ENCODE data around the gene FGF6.
A peak's percentile ranks its signal among the peaks of the same experiment; 100 is the strongest.

The FGF6 gene

DNA sequence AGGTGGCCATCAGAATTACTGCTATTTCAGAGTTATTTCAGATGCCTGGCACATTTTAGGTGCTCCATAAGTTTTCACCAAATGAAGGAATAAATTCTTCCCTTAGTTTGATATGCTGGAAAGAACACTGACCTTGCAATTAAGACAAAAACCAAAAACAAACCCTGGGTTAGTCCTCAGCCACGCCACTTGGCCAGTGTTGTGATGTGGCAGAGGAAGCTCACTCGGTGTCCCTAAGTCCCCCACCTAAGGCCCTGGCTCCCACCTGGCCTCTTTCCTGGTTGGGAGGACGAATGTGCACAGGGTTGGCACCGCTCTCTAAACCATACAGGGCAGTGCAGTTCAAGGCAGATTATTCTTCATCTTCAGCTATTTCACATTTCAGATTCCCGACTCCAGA lies 52.4 kb downstream of the FGF6 start:
- Histone ChIP-seq H3K27ac (replicated peaks; ENCODE audit: low read length) (no peak overlapping the region), H2BK12ac (ENCODE audit: low read length) (no peak overlapping the region), H3K9ac (ENCODE audit: low read depth, low read length, poor library complexity) (no peak overlapping the region), H2AK5ac (ENCODE audit: low read depth, low read length) (no peak overlapping the region), H3K79me1 (ENCODE audit: low read depth, low read length) (no peaks in the 10 kb centered on the region), H3K4me3 (ENCODE audit: low read length in 2 of 2) (no peak overlapping the region), H4K8ac (ENCODE audit: low read depth, low read length) (no peak overlapping the region), H4K91ac (ENCODE audit: low read depth, low read length, poor library complexity) (no peak overlapping the region), H3K23ac (ENCODE audit: low read depth, low read length, poor library complexity) (no peak overlapping the region), H2BK15ac (ENCODE audit: low read length) (no peak overlapping the region), H3K4ac (ENCODE audit: low read length) (no peak overlapping the region), H3K18ac (ENCODE audit: low read length) (no peak overlapping the region), H3K9me3 (replicated peaks in 1 of 2; ENCODE audit: control insufficient read depth in 2 of 2, insufficient read depth in 1 of 2, low read depth in 1 of 2, low read length in 2 of 2) (no peaks in the 10 kb centered on the region), H3K4me1 (ENCODE audit: control insufficient read depth in 2 of 2, insufficient read depth in 1 of 2, low read depth in 1 of 2, low read length in 2 of 2) (no peaks in the 10 kb centered on the region), H2AFZ (ENCODE audit: low read length) (no peak overlapping the region), H3K27me3 (ENCODE audit: control insufficient read depth in 3 of 3, insufficient read depth in 3 of 3, low read depth in 1 of 3, low read length in 3 of 3) (peaks cover 0 to 4% (median 0%) of the 10 kb centered on the region in 3 experiments), H3K14ac (ENCODE audit: low read length) (no peak overlapping the region), H2BK120ac (ENCODE audit: low read depth, low read length) (no peak overlapping the region), H2BK5ac (ENCODE audit: low read length) (no peak overlapping the region), H3K4me2 (ENCODE audit: insufficient read depth, low read length, poor library complexity, severe bottlenecking) (no peak overlapping the region), H3K36me3 (replicated peaks in 1 of 2; ENCODE audit: control insufficient read depth in 2 of 2, insufficient read depth in 2 of 2, low read length in 2 of 2) (no peaks in the 10 kb centered on the region)
- DNase-seq (ENCODE audit: low spot score), result no peak
- WGBS, 2 donors (ENCODE audit: extremely low coverage in 2 of 2, insufficient read length in 2 of 2, insufficient replicate concordance in 1 of 2), result no CpG with 5 or more reads among the region's 5 CpGs

DNA sequence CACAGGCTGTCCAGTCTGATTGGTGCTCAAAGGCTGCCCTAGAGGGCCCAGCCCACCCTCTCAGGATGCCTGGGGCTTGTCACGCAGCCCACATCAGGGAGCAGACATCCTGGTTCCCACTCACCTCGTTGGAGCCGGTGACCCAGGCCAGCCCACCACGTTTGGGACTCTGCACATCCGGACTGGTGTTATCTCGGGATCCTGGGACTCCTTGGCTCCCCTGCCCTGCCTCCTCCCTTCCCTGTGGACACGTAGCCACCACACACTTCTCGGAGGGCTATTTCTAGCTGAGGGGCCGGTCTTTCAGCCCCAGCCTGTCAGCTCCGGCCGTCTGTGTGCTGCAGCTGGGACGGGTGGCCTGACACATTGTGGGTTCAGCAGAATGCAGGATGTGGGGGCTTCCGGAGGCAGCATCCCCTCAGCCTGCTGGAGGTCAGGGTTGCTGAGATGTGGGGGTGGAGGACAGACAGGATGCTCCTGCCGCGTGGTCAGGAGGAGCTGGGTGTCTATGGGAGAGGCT lies 53.3 kb downstream of the FGF6 start:
- no peak overlapping the region for H2BK120ac ChIP-seq (ENCODE audit: low read depth, low read length)
- peak overlapping the region; percentile 25 for H2AFZ ChIP-seq (ENCODE audit: low read length)
- H2BK15ac ChIP-seq (ENCODE audit: low read length), result peak overlapping the region; percentile 75
- H2BK12ac ChIP-seq (ENCODE audit: low read length), result no peak overlapping the region
- H3K18ac ChIP-seq (ENCODE audit: low read length), result peak overlapping the region; percentile 67
- H3K27ac ChIP-seq (replicated peaks; ENCODE audit: low read length), result no peak overlapping the region
- no peaks in the 10 kb centered on the region for H3K4me1 ChIP-seq (ENCODE audit: control insufficient read depth in 2 of 2, insufficient read depth in 1 of 2, low read depth in 1 of 2, low read length in 2 of 2)
- H3K27me3 ChIP-seq (ENCODE audit: control insufficient read depth in 3 of 3, insufficient read depth in 3 of 3, low read depth in 1 of 3, low read length in 3 of 3), result peaks cover 0 to 4% (median 0%) of the 10 kb centered on the region in 3 experiments
- no peak overlapping the region for H3K23ac ChIP-seq (ENCODE audit: low read depth, low read length, poor library complexity)
- H3K36me3 ChIP-seq (replicated peaks in 1 of 2; ENCODE audit: control insufficient read depth in 2 of 2, insufficient read depth in 2 of 2, low read length in 2 of 2), result no peaks in the 10 kb centered on the region
- H3K9ac ChIP-seq (ENCODE audit: low read depth, low read length, poor library complexity), result no peak overlapping the region
- no peak overlapping the region for H3K4ac ChIP-seq (ENCODE audit: low read length)
- DNase-seq (ENCODE audit: low spot score), result no peak
- H2AK5ac ChIP-seq (ENCODE audit: low read depth, low read length), result no peak overlapping the region
- no peak overlapping the region for H2BK5ac ChIP-seq (ENCODE audit: low read length)
- H3K14ac ChIP-seq (ENCODE audit: low read length), result no peak overlapping the region
- no CpG with 5 or more reads among the region's 15 CpGs for WGBS, 2 donors (ENCODE audit: extremely low coverage in 2 of 2, insufficient read length in 2 of 2, insufficient replicate concordance in 1 of 2)
- no peak overlapping the region for H3K4me2 ChIP-seq (ENCODE audit: insufficient read depth, low read length, poor library complexity, severe bottlenecking)
- H3K79me1 ChIP-seq (ENCODE audit: low read depth, low read length), result no peaks in the 10 kb centered on the region
- H4K8ac ChIP-seq (ENCODE audit: low read depth, low read length), result no peak overlapping the region
- H4K91ac ChIP-seq (ENCODE audit: low read depth, low read length, poor library complexity), result no peak overlapping the region
- H3K9me3 ChIP-seq (replicated peaks in 1 of 2; ENCODE audit: control insufficient read depth in 2 of 2, insufficient read depth in 1 of 2, low read depth in 1 of 2, low read length in 2 of 2), result no peaks in the 10 kb centered on the region
- no peak overlapping the region for H3K4me3 ChIP-seq (ENCODE audit: low read length in 2 of 2)

DNA sequence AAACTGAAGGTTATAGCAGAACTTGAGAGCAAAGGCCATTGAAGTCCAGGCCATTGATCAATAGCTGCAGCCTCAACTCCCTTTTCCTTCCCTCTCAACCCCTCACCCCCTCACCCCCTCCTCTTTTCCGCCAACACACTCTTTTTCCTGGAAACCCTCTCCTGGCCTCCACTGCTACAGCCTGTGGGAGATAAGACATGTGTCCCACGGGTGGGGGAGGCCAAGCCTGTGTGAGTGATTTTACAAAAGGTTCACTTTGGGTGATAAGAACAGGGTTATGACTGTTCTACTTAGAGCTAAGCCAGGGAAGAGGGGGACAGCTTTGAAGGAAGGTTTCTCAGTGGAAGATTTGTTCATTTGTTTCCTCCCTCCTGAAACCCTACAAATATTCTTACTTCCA lies 57.0 kb downstream of the FGF6 start:
- no peak overlapping the region for H2BK15ac ChIP-seq (ENCODE audit: low read length)
- no peaks in the 10 kb centered on the region for H3K4me1 ChIP-seq (ENCODE audit: control insufficient read depth in 2 of 2, insufficient read depth in 1 of 2, low read depth in 1 of 2, low read length in 2 of 2)
- H3K9me3 ChIP-seq (replicated peaks in 1 of 2; ENCODE audit: control insufficient read depth in 2 of 2, insufficient read depth in 1 of 2, low read depth in 1 of 2, low read length in 2 of 2), result no peaks in the 10 kb centered on the region
- no peak overlapping the region for H3K9ac ChIP-seq (ENCODE audit: low read depth, low read length, poor library complexity)
- no peak overlapping the region for H3K4me3 ChIP-seq (ENCODE audit: low read length in 2 of 2)
- H3K27ac ChIP-seq (replicated peaks; ENCODE audit: low read length), result no peak overlapping the region
- H3K27me3 ChIP-seq (ENCODE audit: control insufficient read depth in 3 of 3, insufficient read depth in 3 of 3, low read depth in 1 of 3, low read length in 3 of 3), result peaks cover 0 to 13% (median 0%) of the 10 kb centered on the region in 3 experiments
- no peak overlapping the region for H4K91ac ChIP-seq (ENCODE audit: low read depth, low read length, poor library complexity)
- 89% methylated on average over 1 of the region's 2 CpGs; no CpG with 5 or more reads in 1 of the 2 donors for WGBS, 2 donors (ENCODE audit: extremely low coverage in 2 of 2, insufficient read length in 2 of 2, insufficient replicate concordance in 1 of 2)
- no peak overlapping the region for H3K4me2 ChIP-seq (ENCODE audit: insufficient read depth, low read length, poor library complexity, severe bottlenecking)
- H3K23ac ChIP-seq (ENCODE audit: low read depth, low read length, poor library complexity), result peak overlapping the region; percentile 45
- H2BK120ac ChIP-seq (ENCODE audit: low read depth, low read length), result no peak overlapping the region
- no peak overlapping the region for H2AFZ ChIP-seq (ENCODE audit: low read length)
- no peak overlapping the region for H2BK12ac ChIP-seq (ENCODE audit: low read length)
- H2AK5ac ChIP-seq (ENCODE audit: low read depth, low read length), result no peak overlapping the region
- no peak overlapping the region for H3K14ac ChIP-seq (ENCODE audit: low read length)
- H3K79me1 ChIP-seq (ENCODE audit: low read depth, low read length), result no peaks in the 10 kb centered on the region
- H4K8ac ChIP-seq (ENCODE audit: low read depth, low read length), result no peak overlapping the region
- H2BK5ac ChIP-seq (ENCODE audit: low read length), result no peak overlapping the region
- H3K18ac ChIP-seq (ENCODE audit: low read length), result no peak overlapping the region
- no peak for DNase-seq (ENCODE audit: low spot score)
- H3K36me3 ChIP-seq (replicated peaks in 1 of 2; ENCODE audit: control insufficient read depth in 2 of 2, insufficient read depth in 2 of 2, low read length in 2 of 2), result no peaks in the 10 kb centered on the region
- H3K4ac ChIP-seq (ENCODE audit: low read length), result no peak overlapping the region

DNA sequence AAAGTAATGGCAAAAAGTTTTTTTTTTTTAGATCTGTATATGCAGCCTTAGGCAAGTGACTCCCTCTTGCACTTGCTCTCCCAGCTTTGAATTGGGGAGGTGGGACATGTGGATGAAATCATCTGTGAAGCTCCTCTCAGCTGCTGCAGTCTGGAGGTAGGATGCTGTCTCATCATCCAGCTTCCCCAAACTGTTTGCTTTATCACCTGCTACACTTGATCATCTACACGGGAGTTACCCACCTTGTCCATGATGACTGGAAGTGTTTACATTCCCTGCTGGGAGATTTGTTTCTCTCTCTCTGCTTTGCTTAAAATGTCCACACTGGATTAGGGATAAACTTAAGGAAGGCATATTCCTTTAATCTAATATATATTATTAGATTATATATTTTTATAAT lies 57.6 kb downstream of the FGF6 start:
- Histone ChIP-seq H2BK12ac (ENCODE audit: low read length) (no peak overlapping the region), H3K9ac (ENCODE audit: low read depth, low read length, poor library complexity) (no peak overlapping the region), H3K18ac (ENCODE audit: low read length) (no peak overlapping the region), H3K79me1 (ENCODE audit: low read depth, low read length) (no peaks in the 10 kb centered on the region), H2AK5ac (ENCODE audit: low read depth, low read length) (no peak overlapping the region), H3K14ac (ENCODE audit: low read length) (no peak overlapping the region), H3K23ac (ENCODE audit: low read depth, low read length, poor library complexity) (no peak overlapping the region), H2BK120ac (ENCODE audit: low read depth, low read length) (no peak overlapping the region), H3K9me3 (replicated peaks in 1 of 2; ENCODE audit: control insufficient read depth in 2 of 2, insufficient read depth in 1 of 2, low read depth in 1 of 2, low read length in 2 of 2) (no peaks in the 10 kb centered on the region), H3K36me3 (replicated peaks in 1 of 2; ENCODE audit: control insufficient read depth in 2 of 2, insufficient read depth in 2 of 2, low read length in 2 of 2) (no peaks in the 10 kb centered on the region), H2BK5ac (ENCODE audit: low read length) (no peak overlapping the region), H4K91ac (ENCODE audit: low read depth, low read length, poor library complexity) (no peak overlapping the region), H4K8ac (ENCODE audit: low read depth, low read length) (no peak overlapping the region), H3K4ac (ENCODE audit: low read length) (no peak overlapping the region), H3K4me3 (ENCODE audit: low read length in 2 of 2) (no peak overlapping the region), H2BK15ac (ENCODE audit: low read length) (no peak overlapping the region), H3K27ac (replicated peaks; ENCODE audit: low read length) (no peak overlapping the region), H2AFZ (ENCODE audit: low read length) (no peak overlapping the region), H3K4me2 (ENCODE audit: insufficient read depth, low read length, poor library complexity, severe bottlenecking) (no peak overlapping the region), H3K27me3 (ENCODE audit: control insufficient read depth in 3 of 3, insufficient read depth in 3 of 3, low read depth in 1 of 3, low read length in 3 of 3) (peaks cover 0 to 13% (median 0%) of the 10 kb centered on the region in 3 experiments), H3K4me1 (ENCODE audit: control insufficient read depth in 2 of 2, insufficient read depth in 1 of 2, low read depth in 1 of 2, low read length in 2 of 2) (no peaks in the 10 kb centered on the region)
- DNase-seq (ENCODE audit: low spot score), result no peak
- no CpG with 5 or more reads among the region's 1 CpG for WGBS, 2 donors (ENCODE audit: extremely low coverage in 2 of 2, insufficient read length in 2 of 2, insufficient replicate concordance in 1 of 2)

Data from neuronal stem cell (in vitro differentiated cells).